ENCODE measurements around the gene DNAJB12. TPM values are rescaled to one million over a fixed set of nuclear protein-coding genes. Genes with fewer than 3 reads are reported as not detected.
A peak's percentile ranks its signal among the peaks of the same experiment; 100 is the strongest.

Gene DNAJB12
- total RNA-seq, 1 experiment from 2014 or later, result 51.0 TPM

DNA sequence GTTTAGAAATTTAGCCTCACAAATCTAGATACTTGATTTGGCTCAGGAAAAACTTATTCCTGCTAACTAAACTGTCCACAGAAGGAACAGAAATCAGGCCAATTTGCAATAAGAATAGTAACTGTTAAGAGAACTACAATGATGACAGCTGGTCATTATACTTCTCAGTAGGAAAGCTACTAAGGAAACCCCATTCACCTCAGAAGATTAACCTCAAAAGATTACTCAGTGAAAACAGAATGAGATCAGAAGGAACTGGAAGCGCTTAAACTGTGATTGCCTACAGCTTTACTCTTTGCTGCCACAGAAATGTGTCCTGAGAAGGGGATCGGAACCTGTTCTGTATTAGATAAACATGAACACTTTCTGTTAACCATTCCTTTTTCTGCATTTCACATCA is 24.3 kb upstream of the DNAJB12 start:
- Histone ChIP-seq H3K27me3 (ENCODE audit: control insufficient read depth, insufficient read depth, low read length) (no peaks in the 10 kb centered on the region), H3K27ac (ENCODE audit: low read length) (no peak overlapping the region), H3K36me3 (ENCODE audit: control insufficient read depth, insufficient read depth, low read length) (no peaks in the 10 kb centered on the region), H3K9me3 (ENCODE audit: control insufficient read depth, insufficient read depth, low read depth, low read length) (no peaks in the 10 kb centered on the region), H3K4me3 (ENCODE audit: low read depth in 2 of 2, low read length in 2 of 2) (no peak overlapping the region), H3K4me1 (ENCODE audit: control insufficient read depth, insufficient read depth, low read length) (no peaks in the 10 kb centered on the region)
- ChIA-PET POLR2A (no interaction called here), CTCF (no interaction called here)
- BruUV-seq (replicated peaks), result no TSS peak
- ATAC-seq, result no peak
- TF ChIP-seq CTCF (IDR thresholded peaks at IDR 0.05) (no peak), TCF7L2 (IDR thresholded peaks at IDR 0.05; ENCODE audit: low read depth, low read length) (no peak), REST (IDR thresholded peaks at IDR 0.05; ENCODE audit: insufficient read depth in 1 of 2, low read depth in 2 of 2, low read length in 1 of 2) (no peak), POLR2AphosphoS5 (IDR thresholded peaks at IDR 0.05; ENCODE audit: low read depth, low read length) (no peak), SIN3A (IDR thresholded peaks at IDR 0.05; ENCODE audit: borderline replicate concordance, insufficient read depth, low read depth, low read length) (no peak)
- intact Hi-C loops (cut with micrococcal nuclease; ENCODE audit: unreplicated experiment), result no loop called here
- DNase-seq (ENCODE audit: low read depth, low spot score), result no peak
- in situ Hi-C loops (cut with HindIII; ENCODE audit: low pct_unique_long_range_greater_than_20kb, low sequenced_read_pairs), result no loop called here

DNA sequence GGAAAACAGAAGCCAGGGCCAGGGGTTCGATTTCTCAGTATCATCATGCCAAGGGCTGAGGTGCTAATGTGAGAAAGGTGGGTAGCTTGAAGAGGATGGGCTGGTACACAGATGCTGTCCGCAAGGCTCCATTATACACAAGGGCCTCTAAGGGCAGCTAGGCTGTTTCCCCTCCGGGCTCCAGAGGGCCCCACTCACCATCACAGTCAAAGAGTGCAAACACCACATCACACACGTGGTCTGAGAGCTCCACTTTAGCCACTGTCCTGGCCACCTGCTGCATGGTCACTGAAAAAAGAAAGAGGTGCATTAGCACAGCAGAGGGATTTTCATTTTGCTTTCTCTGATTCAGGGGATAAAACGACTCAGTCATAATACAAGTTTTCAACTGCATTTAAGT is 20.9 kb upstream of the DNAJB12 start:
- Histone ChIP-seq H3K27me3 (ENCODE audit: control insufficient read depth, insufficient read depth, low read length) (no peaks in the 10 kb centered on the region), H3K9me3 (ENCODE audit: control insufficient read depth, insufficient read depth, low read depth, low read length) (no peaks in the 10 kb centered on the region), H3K4me3 (ENCODE audit: low read depth in 2 of 2, low read length in 2 of 2) (no peak overlapping the region), H3K36me3 (ENCODE audit: control insufficient read depth, insufficient read depth, low read length) (no peaks in the 10 kb centered on the region), H3K27ac (ENCODE audit: low read length) (no peak overlapping the region), H3K4me1 (ENCODE audit: control insufficient read depth, insufficient read depth, low read length) (no peaks in the 10 kb centered on the region)
- in situ Hi-C loops (cut with HindIII; ENCODE audit: low pct_unique_long_range_greater_than_20kb, low sequenced_read_pairs), result no loop called here
- intact Hi-C loops (cut with micrococcal nuclease; ENCODE audit: unreplicated experiment), result no loop called here
- no TSS peak for BruUV-seq (replicated peaks)
- ChIA-PET CTCF (interaction anchor here (0.6 kb wide), 1 partner anchor 75 kb away, joined by 4 read pairs; no protein-coding TSS in a partner anchor), POLR2A (no interaction called here)
- TF ChIP-seq POLR2AphosphoS5 (IDR thresholded peaks at IDR 0.05; ENCODE audit: low read depth, low read length), result no peak
- no peak for TF ChIP-seq REST (IDR thresholded peaks at IDR 0.05; ENCODE audit: insufficient read depth in 1 of 2, low read depth in 2 of 2, low read length in 1 of 2)
- TF ChIP-seq TCF7L2 (IDR thresholded peaks at IDR 0.05; ENCODE audit: low read depth, low read length), result no peak
- TF ChIP-seq CTCF (IDR thresholded peaks at IDR 0.05), result peak; percentile 64
- TF ChIP-seq SIN3A (IDR thresholded peaks at IDR 0.05; ENCODE audit: borderline replicate concordance, insufficient read depth, low read depth, low read length), result no peak
- DNase-seq (ENCODE audit: low read depth, low spot score), result no peak
- peak; percentile 92 for ATAC-seq
